PC-9 (cell line): ENCODE results near the gene MAMLD1. TPM values are rescaled to one million over a fixed set of nuclear protein-coding genes. Genes with fewer than 3 reads are reported as not detected.

Experiments used
- BruUV-seq: library from RNA; stranded (reverse); fragments of 400-500 nt; replicated peaks from 2 replicates; lab custom pipeline; 2021; lab: Mats Ljungman, UMichigan
- CTCF ChIA-PET: fragments of 300-600 bp; sonication (Branson Sonifier 250); formaldehyde crosslinking; loops from one replicate; lab custom pipeline; 2022; ENCODE audit warnings: antibody characterized with exemption; lab: Charles Lee
- POLR2A ChIA-PET: fragments of 300-600 bp; sonication (Branson Sonifier 250); formaldehyde crosslinking; loops from one replicate; lab custom pipeline; 2022; ENCODE audit warnings: antibody characterized with exemption; ENCODE audit not compliant: unreplicated experiment; lab: Charles Lee
- DNase-seq, 2 experiments: peaks; one replicate each; pipeline versions ENCODE4 v3.0.0 to v3.0.0-alpha.2; 2015 to 2022; ENCODE audit warnings: mixed read lengths in 1 of 2
- H2AFZ ChIP-seq: fragments of 200-600 bp; sonication (generic); 2 replicates; pipeline ENCODE4 v1.8.1; 2017; ENCODE audit warnings: antibody characterized with exemption
- H3F3A ChIP-seq: fragments of 200-600 bp; sonication (generic); 2 replicates; pipeline ENCODE4 v1.8.1; 2017; ENCODE audit warnings: antibody characterized with exemption, mild to moderate bottlenecking, low read depth; ENCODE audit not compliant: insufficient read depth
- H3K27ac ChIP-seq: fragments of 200-600 bp; sonication (generic); 2 replicates; pipeline ENCODE4 v1.6.1; 2016; ENCODE audit warnings: mixed run types
- H3K27me3 ChIP-seq: fragments of 200-600 bp; sonication (generic); 2 replicates; pipeline ENCODE4 v1.6.1; 2016; ENCODE audit warnings: low read depth, mixed run types; ENCODE audit not compliant: insufficient read depth
- H3K36me3 ChIP-seq: fragments of 200-600 bp; sonication (generic); 2 replicates; pipeline ENCODE4 v1.6.1; 2016; ENCODE audit warnings: low read depth, mixed run types
- H3K4me1 ChIP-seq: fragments of 200-600 bp; sonication (generic); replicated peaks from 2 replicates; pipeline ENCODE4 v1.6.1; 2016; ENCODE audit warnings: mixed run types; ENCODE audit not compliant: insufficient read depth
- H3K4me2 ChIP-seq: fragments of 200-600 bp; sonication (generic); 2 replicates; pipeline ENCODE4 v1.6.1; 2017; ENCODE audit warnings: mixed run types
- H3K4me3 ChIP-seq: fragments of 200-600 bp; sonication (generic); 2 replicates; pipeline ENCODE4 v1.6.1; 2016; ENCODE audit warnings: mixed run types
- H3K79me2 ChIP-seq: fragments of 200-600 bp; sonication (generic); 2 replicates; pipeline ENCODE4 v1.6.1; 2017; ENCODE audit warnings: low read depth, mixed run types
- H3K9me2 ChIP-seq: fragments of 200-600 bp; sonication (generic); 2 replicates; pipeline ENCODE4 v1.8.1; 2017; ENCODE audit warnings: mild to moderate bottlenecking; ENCODE audit not compliant: insufficient read depth
- H3K9me3 ChIP-seq: fragments of 200-600 bp; sonication (generic); 2 replicates; pipeline ENCODE4 v1.8.1; 2016; ENCODE audit warnings: low read depth; ENCODE audit not compliant: insufficient read depth
- H4K20me1 ChIP-seq: fragments of 200-600 bp; sonication (generic); 2 replicates; pipeline ENCODE4 v1.8.1; 2017; ENCODE audit not compliant: insufficient read depth
- EZH2 ChIP-seq: fragments of 200-600 bp; sonication (generic); IDR thresholded peaks from 2 replicates; pipeline ENCODE4 v1.8.0; 2017; ENCODE audit warnings: antibody characterized with exemption, low read depth
- intact Hi-C: fragments of 100-400 bp; cut with micrococcal nuclease; formaldehyde crosslinking; loops from one replicate; pipeline ENCODE4 v1.10.0; 2022; ENCODE audit not compliant: unreplicated experiment
- total RNA-seq: library from RNA; stranded (reverse); gene quantifications from 2 replicates; pipeline ENCODE4 v1.2.3, GENCODE V29; 2021
- TF ChIP-seq, protein P1 (sequence below): fragments of 200-600 bp; sonication (generic); conservative IDR thresholded peaks from 2 replicates; pipeline ENCODE4 v1.6.1; 2017; ENCODE audit warnings: mixed run types, antibody characterized with exemption, mild to moderate bottlenecking, moderate library complexity

The MAMLD1 gene
- total RNA-seq, 1 experiment from 2014 or later: 2.5 TPM

DNA sequence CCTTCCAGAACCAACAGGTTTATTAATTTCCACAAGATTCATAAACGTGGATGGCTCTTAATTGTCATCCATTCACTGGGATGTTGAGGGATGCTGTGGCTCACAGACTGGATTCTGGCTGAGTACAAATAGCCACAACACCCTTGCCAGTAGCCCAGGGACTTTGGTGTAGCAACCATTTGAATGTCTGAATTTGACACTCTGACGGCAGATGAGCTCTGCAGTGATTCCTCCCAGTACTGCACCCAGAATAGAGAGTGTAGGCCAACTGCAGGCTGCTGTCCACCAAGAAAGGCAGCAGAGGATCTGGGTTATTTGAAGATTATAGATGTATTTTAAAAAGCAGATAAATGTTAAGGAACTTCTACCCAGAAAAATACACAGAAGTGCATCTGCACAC is 15.6 kb upstream of the MAMLD1 start:
- no peak overlapping the region for H2AFZ ChIP-seq
- POLR2A ChIA-PET: no interaction called here
- no peaks in the 10 kb centered on the region for H3K79me2 ChIP-seq
- intact Hi-C loops: no loop called here
- no peaks in the 10 kb centered on the region for H3K36me3 ChIP-seq
- DNase-seq: no peak
- no peaks in the 10 kb centered on the region for H3F3A ChIP-seq
- H3K27ac ChIP-seq: no peak overlapping the region
- BruUV-seq: no TSS peak
- no peaks in the 10 kb centered on the region for H3K9me2 ChIP-seq
- no peaks in the 10 kb centered on the region for H4K20me1 ChIP-seq
- TF ChIP-seq, protein P1, sequence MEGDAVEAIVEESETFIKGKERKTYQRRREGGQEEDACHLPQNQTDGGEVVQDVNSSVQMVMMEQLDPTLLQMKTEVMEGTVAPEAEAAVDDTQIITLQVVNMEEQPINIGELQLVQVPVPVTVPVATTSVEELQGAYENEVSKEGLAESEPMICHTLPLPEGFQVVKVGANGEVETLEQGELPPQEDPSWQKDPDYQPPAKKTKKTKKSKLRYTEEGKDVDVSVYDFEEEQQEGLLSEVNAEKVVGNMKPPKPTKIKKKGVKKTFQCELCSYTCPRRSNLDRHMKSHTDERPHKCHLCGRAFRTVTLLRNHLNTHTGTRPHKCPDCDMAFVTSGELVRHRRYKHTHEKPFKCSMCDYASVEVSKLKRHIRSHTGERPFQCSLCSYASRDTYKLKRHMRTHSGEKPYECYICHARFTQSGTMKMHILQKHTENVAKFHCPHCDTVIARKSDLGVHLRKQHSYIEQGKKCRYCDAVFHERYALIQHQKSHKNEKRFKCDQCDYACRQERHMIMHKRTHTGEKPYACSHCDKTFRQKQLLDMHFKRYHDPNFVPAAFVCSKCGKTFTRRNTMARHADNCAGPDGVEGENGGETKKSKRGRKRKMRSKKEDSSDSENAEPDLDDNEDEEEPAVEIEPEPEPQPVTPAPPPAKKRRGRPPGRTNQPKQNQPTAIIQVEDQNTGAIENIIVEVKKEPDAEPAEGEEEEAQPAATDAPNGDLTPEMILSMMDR: no peak
- no peak for TF ChIP-seq EZH2
- CTCF ChIA-PET: interaction anchor here (1.4 kb wide), 1 partner anchor 17 kb away, joined by 3 read pairs; no protein-coding TSS in a partner anchor
- no peak overlapping the region for H3K4me3 ChIP-seq
- no peaks in the 10 kb centered on the region for H3K9me3 ChIP-seq
- H3K4me2 ChIP-seq: no peak overlapping the region
- no peaks in the 10 kb centered on the region for H3K27me3 ChIP-seq
- H3K4me1 ChIP-seq: peaks cover 17% of the 10 kb centered on the region

DNA sequence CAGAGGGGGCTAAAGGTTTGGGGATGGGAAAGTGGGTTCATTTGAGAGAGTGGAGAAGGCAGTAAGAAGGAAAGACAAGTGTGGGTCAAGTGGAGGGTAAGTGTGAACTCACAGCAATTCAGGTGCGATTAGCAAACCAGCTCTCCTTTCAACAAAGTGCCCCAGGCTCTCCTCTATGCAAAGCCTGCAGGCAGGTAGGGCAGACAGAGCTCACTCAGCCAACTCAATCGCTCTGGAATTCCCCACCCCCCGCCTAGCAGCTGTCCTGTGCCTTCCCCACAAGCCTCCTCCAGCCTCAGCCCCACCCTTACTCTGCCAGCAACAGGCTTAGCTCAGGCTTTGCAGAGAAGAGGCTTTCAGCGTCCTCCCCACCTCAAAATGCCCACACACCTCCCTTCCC is 14.8 kb upstream of the MAMLD1 start:
- Histone ChIP-seq H3K27me3 (no peaks in the 10 kb centered on the region), H3K4me3 (no peak overlapping the region), H3K27ac (no peak overlapping the region), H3K4me2 (peak overlapping the region; percentile 55), H3F3A (no peaks in the 10 kb centered on the region), H3K79me2 (no peaks in the 10 kb centered on the region), H3K9me3 (no peaks in the 10 kb centered on the region), H3K4me1 (peaks cover 17% of the 10 kb centered on the region), H3K9me2 (no peaks in the 10 kb centered on the region), H3K36me3 (no peaks in the 10 kb centered on the region), H2AFZ (no peak overlapping the region), H4K20me1 (no peaks in the 10 kb centered on the region)
- TF ChIP-seq EZH2: no peak
- TF ChIP-seq, protein P1: no peak
- POLR2A ChIA-PET: no interaction called here
- peak; percentile 75 to 84 for DNase-seq
- CTCF ChIA-PET: interaction anchor here (1.4 kb wide), 1 partner anchor 16 kb away, joined by 3 read pairs; no protein-coding TSS in a partner anchor
- intact Hi-C loops: no loop called here
- BruUV-seq: no TSS peak

- no peak overlapping the region for H3K4me3 ChIP-seq
- TF ChIP-seq, protein P1: no peak
- TF ChIP-seq EZH2: no peak
- no peaks in the 10 kb centered on the region for H3F3A ChIP-seq
- peaks cover 17% of the 10 kb centered on the region for H3K4me1 ChIP-seq
- no peaks in the 10 kb centered on the region for H3K9me3 ChIP-seq
- H3K79me2 ChIP-seq: no peaks in the 10 kb centered on the region
- ChIA-PET CTCF (no interaction called here), POLR2A (no interaction called here)
- intact Hi-C loops: loop anchor here (2.0 kb wide), 1 partner anchor 49 kb away; no protein-coding TSS in a partner anchor
- no peak overlapping the region for H3K27ac ChIP-seq
- H3K9me2 ChIP-seq: no peaks in the 10 kb centered on the region
- peak; percentile 51 to 61 for DNase-seq
- no TSS peak for BruUV-seq
- no peak overlapping the region for H3K4me2 ChIP-seq
- H3K36me3 ChIP-seq: no peaks in the 10 kb centered on the region
- no peaks in the 10 kb centered on the region for H4K20me1 ChIP-seq
- no peaks in the 10 kb centered on the region for H3K27me3 ChIP-seq
- no peak overlapping the region for H2AFZ ChIP-seq
Observed at GRCh38 chrX:150352114-150352513, 11.0 kb upstream of the MAMLD1 start.
